ENCODE data around the gene KLHL18. TPM values are rescaled to one million over a fixed set of nuclear protein-coding genes. Genes with fewer than 3 reads are reported as not detected.

KLHL18 gene
- polyA plus RNA-seq, 3 donors: 43.4 to 63.3 (median 45.3) TPM

GRCh38 chr3:47343471-47343971, 60.8 kb downstream of the KLHL18 start:
- Mint-ChIP-seq H3K27me3 (ENCODE audit: low read depth in 3 of 3) (peaks cover 0 to 2% (median 1%) of the 10 kb centered on the region in 3 donors), H3K27ac (no peak overlapping the region), H3K36me3 (peaks cover 71 to 76% of the 10 kb centered on the region in 2 donors), H3K4me3 (no peak overlapping the region), H3K9me3 (no peaks in the 10 kb centered on the region), H3K4me1 (peaks cover 25% of the 10 kb centered on the region)
- no peak for TF ChIP-seq CTCF (IDR thresholded peaks at IDR 0.05)
- no peaks in the 10 kb centered on the region for H3K27me3 ChIP-seq (ENCODE audit: control insufficient read depth in 2 of 2, insufficient read depth in 2 of 2, low read length in 2 of 2)
- no peak overlapping the region for H2AFZ ChIP-seq (ENCODE audit: insufficient read depth, low read depth, low read length, poor library complexity, severe bottlenecking)
- over 99% methylated on average over 15 of the region's 17 CpGs for WGBS (ENCODE audit: insufficient coverage)
- H3K36me3 ChIP-seq (replicated peaks in 1 of 2; ENCODE audit: control insufficient read depth in 1 of 2, insufficient read depth in 2 of 2, low read length in 2 of 2): peaks cover 70 to 78% of the 10 kb centered on the region in 2 donors
- H3K79me2 ChIP-seq (ENCODE audit: insufficient read depth, low read length): no peaks in the 10 kb centered on the region
- intact Hi-C loops (cut with micrococcal nuclease): no loop called here
- H4K20me1 ChIP-seq (ENCODE audit: insufficient read depth, low read length): peaks cover 70% of the 10 kb centered on the region
- no peak overlapping the region for H3K4me3 ChIP-seq (replicated peaks in 1 of 3; ENCODE audit: low read depth in 2 of 3, low read length in 3 of 3)
- H3K27ac ChIP-seq (ENCODE audit: low read depth in 1 of 2, low read length in 2 of 2): no peak overlapping the region
- no peak overlapping the region for H3K4me2 ChIP-seq (replicated peaks; ENCODE audit: extremely low read depth, low read length, poor library complexity, severe bottlenecking)
- H3K9me3 ChIP-seq (replicated peaks in 1 of 2; ENCODE audit: control insufficient read depth in 1 of 2, insufficient read depth in 1 of 2, low read length in 2 of 2): no peaks in the 10 kb centered on the region
- DNase-seq: no peak
- H3K4me1 ChIP-seq (ENCODE audit: control insufficient read depth in 1 of 2, insufficient read depth in 2 of 2, low read length in 2 of 2): peaks cover 22 to 25% of the 10 kb centered on the region in 2 donors
- no peak overlapping the region for H3K9ac ChIP-seq (ENCODE audit: insufficient read depth, low read length, poor library complexity, severe bottlenecking)

- H3K4me2 ChIP-seq (replicated peaks; ENCODE audit: extremely low read depth, low read length, poor library complexity, severe bottlenecking): no peak overlapping the region
- 46% methylated on average over 6 of the region's 6 CpGs for WGBS (ENCODE audit: insufficient coverage)
These were observed 62.2 kb downstream of the KLHL18 start for GRCh38 chr3:47344971-47345370.

More at GRCh38 chr3:47344971-47345370, 62.2 kb downstream of the KLHL18 start:
- peaks cover 0 to 2% (median 1%) of the 10 kb centered on the region in 3 donors for H3K27me3 Mint-ChIP-seq (ENCODE audit: low read depth in 3 of 3)
- peaks cover 70% of the 10 kb centered on the region for H4K20me1 ChIP-seq (ENCODE audit: insufficient read depth, low read length)
- no peak overlapping the region for H3K27ac Mint-ChIP-seq
- no peak for TF ChIP-seq CTCF (IDR thresholded peaks at IDR 0.05)
- H3K9ac ChIP-seq (ENCODE audit: insufficient read depth, low read length, poor library complexity, severe bottlenecking): no peak overlapping the region
- no peak overlapping the region for H3K4me3 ChIP-seq (replicated peaks in 1 of 3; ENCODE audit: low read depth in 2 of 3, low read length in 3 of 3)
- H3K27ac ChIP-seq (ENCODE audit: low read depth in 1 of 2, low read length in 2 of 2): no peak overlapping the region
- H3K9me3 ChIP-seq (replicated peaks in 1 of 2; ENCODE audit: control insufficient read depth in 1 of 2, insufficient read depth in 1 of 2, low read length in 2 of 2): no peaks in the 10 kb centered on the region
- peaks cover 25% of the 10 kb centered on the region for H3K4me1 Mint-ChIP-seq
- no peak for DNase-seq
- no peaks in the 10 kb centered on the region for H3K27me3 ChIP-seq (ENCODE audit: control insufficient read depth in 2 of 2, insufficient read depth in 2 of 2, low read length in 2 of 2)
- peaks cover 58 to 62% of the 10 kb centered on the region in 2 donors for H3K36me3 Mint-ChIP-seq
- no peak overlapping the region for H2AFZ ChIP-seq (ENCODE audit: insufficient read depth, low read depth, low read length, poor library complexity, severe bottlenecking)
- H3K36me3 ChIP-seq (replicated peaks in 1 of 2; ENCODE audit: control insufficient read depth in 1 of 2, insufficient read depth in 2 of 2, low read length in 2 of 2): peaks cover 55 to 64% of the 10 kb centered on the region in 2 donors
- no peaks in the 10 kb centered on the region for H3K9me3 Mint-ChIP-seq
- H3K4me1 ChIP-seq (ENCODE audit: control insufficient read depth in 1 of 2, insufficient read depth in 2 of 2, low read length in 2 of 2): peaks cover 22 to 25% of the 10 kb centered on the region in 2 donors
- H3K4me3 Mint-ChIP-seq: no peak overlapping the region
- intact Hi-C loops (cut with micrococcal nuclease): no loop called here
- no peaks in the 10 kb centered on the region for H3K79me2 ChIP-seq (ENCODE audit: insufficient read depth, low read length)
